ENCODE results near the gene SNX27. TPM values are rescaled to one million over a fixed set of nuclear protein-coding genes. Genes with fewer than 3 reads are reported as not detected.

The SNX27 gene
- total RNA-seq: 18.7 and 19.8 TPM in 2 replicates

DNA sequence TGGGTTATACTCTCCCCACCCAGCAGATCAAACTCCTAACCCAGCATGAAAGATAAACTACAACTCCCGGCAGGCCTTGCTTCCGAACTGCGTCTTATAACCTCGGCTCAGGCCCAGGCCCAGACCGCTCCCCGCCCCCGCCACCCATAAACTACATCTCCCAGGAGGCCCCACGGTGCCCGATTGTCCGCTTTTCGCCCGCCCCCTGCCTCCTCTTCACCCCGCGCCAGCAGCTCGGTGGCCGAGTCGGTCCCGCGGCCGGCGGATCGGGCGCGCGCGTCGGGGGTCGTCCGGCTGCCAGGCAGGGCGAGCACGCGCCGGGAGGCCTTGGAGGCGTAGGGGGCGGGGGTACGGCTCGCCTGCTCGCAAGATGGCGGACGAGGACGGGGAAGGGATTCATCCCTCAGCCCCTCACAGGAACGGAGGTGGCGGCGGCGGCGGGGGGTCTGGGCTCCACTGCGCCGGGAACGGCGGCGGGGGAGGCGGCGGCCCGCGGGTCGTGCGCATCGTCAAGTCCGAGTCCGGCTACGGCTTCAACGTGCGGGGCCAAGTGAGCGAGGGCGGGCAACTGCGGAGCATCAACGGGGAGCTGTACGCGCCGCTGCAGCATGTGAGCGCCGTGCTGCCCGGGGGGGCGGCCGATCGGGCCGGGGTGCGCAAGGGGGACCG, at the start of gene SNX27:
TSS of gene SNX27 (plus strand) at position 219 of the 669 bp plus-strand sequence. CDS start at position 371, 152 bp downstream.

DNA sequence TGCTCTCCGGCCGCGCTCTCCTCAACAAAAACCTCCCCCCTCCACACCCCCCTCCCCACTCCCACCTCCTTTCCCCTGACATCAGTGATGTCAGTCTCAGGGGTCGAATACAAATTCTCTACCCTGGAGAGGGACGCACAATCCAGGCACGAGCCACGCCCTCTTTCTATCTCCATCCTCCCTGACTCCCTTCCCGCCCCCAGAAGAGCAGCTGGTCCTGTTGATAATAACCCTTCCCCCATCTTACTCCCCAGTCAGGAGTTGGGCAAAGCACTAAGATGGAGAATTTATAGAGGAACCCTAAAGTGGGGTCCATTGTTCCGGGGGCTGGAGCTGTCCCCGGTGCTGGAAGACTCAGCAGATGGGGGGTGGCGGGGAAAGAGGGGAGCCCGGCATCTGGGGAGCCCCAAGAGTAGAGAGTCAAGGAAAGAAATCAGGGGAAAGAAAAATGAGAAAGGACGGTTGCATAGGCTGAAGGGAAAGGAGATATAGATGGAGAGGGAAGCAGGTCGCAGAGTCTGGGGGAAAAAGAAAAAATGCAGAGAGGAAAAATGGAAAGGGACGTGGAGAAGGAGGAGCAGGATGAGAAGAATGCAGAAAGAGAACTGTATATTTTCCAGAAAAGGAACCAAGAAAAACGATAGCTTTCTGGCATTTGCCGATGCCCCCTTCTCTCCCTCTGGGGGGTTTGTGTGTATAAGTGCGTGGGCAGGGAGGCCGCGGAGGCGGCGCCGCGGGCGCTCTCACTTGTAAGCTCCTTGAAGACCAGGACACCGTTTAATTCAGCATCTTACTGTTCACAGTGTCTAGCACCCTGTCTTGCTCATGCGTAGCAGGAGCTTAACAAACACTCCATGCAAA, 105.2 kb downstream of the SNX27 start, which contains the start of gene CELF3:
TSS of gene CELF3 (minus strand) at position 33 of the 861 bp plus-strand sequence. CDS start 783 bp downstream, outside the sequence.

DNA sequence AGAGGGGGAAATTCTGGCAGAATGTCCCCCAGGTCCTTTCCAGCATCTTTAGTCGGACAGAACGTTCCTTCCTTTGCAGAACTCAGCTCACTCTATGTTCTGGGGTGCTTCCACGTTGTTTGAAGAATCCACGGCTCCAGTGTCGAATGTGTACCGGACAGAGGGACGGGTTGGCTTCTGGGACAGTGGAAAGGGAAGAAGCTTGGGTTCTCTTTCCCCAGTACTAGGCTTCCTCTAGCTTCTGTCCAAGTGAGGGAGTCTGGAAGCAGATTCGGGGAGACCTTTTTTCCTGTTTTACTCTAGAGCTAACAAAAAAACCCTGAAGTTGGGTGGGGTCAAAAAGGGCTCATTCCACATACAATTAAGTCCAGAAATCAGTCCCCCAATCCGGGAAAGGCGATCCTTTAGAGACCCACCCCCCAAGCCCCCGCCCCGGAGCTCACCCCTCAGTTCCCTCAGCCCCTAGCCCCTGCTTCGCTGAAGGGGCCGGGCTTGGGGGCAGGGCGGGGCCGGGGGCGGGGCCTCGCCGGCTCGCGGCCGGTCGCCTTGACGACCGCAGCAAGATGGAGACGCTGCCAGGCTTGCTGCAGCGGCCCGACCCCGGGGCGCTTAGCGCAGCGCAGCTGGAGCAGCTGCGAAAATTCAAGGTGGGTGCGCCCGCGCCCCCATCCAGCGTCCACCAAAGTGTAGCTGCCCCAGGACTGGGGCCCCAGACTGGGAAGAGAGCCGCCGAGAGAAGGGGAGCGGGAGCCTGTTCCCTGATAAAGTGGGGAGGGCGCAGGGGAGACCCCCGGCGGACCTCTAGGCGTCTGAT, 109.3 kb downstream of the SNX27 start, which contains the start of gene RIIAD1:
TSS of gene RIIAD1 (plus strand) at position 549 of the 814 bp plus-strand sequence. CDS start at position 564, 15 bp downstream.

Other genes with a start within 250 kb of the SNX27 start
- 11.0 and 18.7 TPM in 2 replicates for gene SELENBP1, start 239.3 kb upstream of the SNX27 start, total RNA-seq
- gene PSMB4, start 212.5 kb upstream of the SNX27 start, total RNA-seq: 409 and 511 TPM in 2 replicates
- 10.4 and 12.3 TPM in 2 replicates for gene POGZ, start 152.6 kb upstream of the SNX27 start, total RNA-seq
- gene CGN, start 100.7 kb upstream of the SNX27 start, total RNA-seq: under 0.01 and 0.30 TPM in 2 replicates
- 2.6 and 5.5 TPM in 2 replicates for gene TUFT1, start 71.7 kb upstream of the SNX27 start, total RNA-seq
- not detected in 2 replicates for gene CELF3, start 104.8 kb downstream of the SNX27 start, total RNA-seq
- not detected in 2 replicates for gene RIIAD1, start 109.5 kb downstream of the SNX27 start, total RNA-seq
- gene MRPL9, start 151.4 kb downstream of the SNX27 start, total RNA-seq: 116 and 130 TPM in 2 replicates
- gene TDRKH, start 178.4 kb downstream of the SNX27 start, total RNA-seq: 9.1 and 14.0 TPM in 2 replicates
- not detected in 2 replicates for gene LINGO4, start 193.4 kb downstream of the SNX27 start, total RNA-seq
- gene RORC, start 219.8 kb downstream of the SNX27 start, total RNA-seq: not detected in 2 replicates
- gene C2CD4D, start 227.8 kb downstream of the SNX27 start, total RNA-seq: not detected in 2 replicates
- not detected in 2 replicates for gene THEM5, start 241.7 kb downstream of the SNX27 start, total RNA-seq